OCI-LY1 (cell line): Measurements from ENCODE around the gene ARMC9.

ENCODE experiments used
- CTCF ChIP-seq: fragments of 200-600 bp; sonication (generic), shearing (Covaris generic); IDR thresholded peaks from 2 replicates; pipeline ENCODE4 v1.5.1; 2017; ENCODE audit warnings: mild to moderate bottlenecking, antibody characterized with exemption, low read length, moderate library complexity, mixed read lengths
- EZH2 ChIP-seq: fragments of 200-600 bp; sonication (generic), shearing (Covaris generic); IDR thresholded peaks from 2 replicates; pipeline ENCODE4 v1.8.0; 2017; ENCODE audit warnings: borderline replicate concordance, mixed run types, mild to moderate bottlenecking, antibody characterized with exemption, low read length, moderate library complexity, mixed read lengths

GRCh38 chr2:231336700-231337099 lies 138.3 kb downstream of the ARMC9 start:
- no peak for TF ChIP-seq CTCF
- TF ChIP-seq EZH2, result no peak
